22Rv1 (cell line): ENCODE measurements around the gene PTPN9.

ENCODE experiments used
- ZFX ChIP-seq: fragments of 450-650 bp; IDR thresholded peaks from 2 replicates; pipeline ENCODE4 v1.6.1; 2017; ENCODE audit warnings: antibody characterized with exemption, borderline replicate concordance
- TF ChIP-seq, protein P1 (sequence below): fragments of 450-650 bp; IDR thresholded peaks from 2 replicates; pipeline ENCODE4 v1.5.1; 2017; ENCODE audit warnings: mild to moderate bottlenecking

DNA sequence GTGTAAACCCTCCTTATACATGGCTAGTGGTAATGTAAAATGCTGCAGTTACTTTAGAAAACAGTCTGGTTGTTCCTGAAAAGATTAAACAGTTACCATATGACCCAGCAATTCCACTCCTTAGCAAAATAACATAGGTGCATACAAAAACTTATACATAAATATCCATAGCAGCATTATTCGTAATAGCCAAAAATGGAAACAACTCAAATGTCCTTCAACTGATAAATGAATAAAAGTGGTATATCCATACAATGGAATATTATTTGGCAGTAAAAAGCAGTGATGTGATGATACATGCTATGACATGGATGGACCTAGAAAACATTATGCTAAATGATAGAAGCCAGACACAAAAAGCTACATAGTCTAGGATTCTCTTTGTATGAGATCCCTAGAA lies 96.0 kb downstream of the PTPN9 start:
- TF ChIP-seq, protein P1, sequence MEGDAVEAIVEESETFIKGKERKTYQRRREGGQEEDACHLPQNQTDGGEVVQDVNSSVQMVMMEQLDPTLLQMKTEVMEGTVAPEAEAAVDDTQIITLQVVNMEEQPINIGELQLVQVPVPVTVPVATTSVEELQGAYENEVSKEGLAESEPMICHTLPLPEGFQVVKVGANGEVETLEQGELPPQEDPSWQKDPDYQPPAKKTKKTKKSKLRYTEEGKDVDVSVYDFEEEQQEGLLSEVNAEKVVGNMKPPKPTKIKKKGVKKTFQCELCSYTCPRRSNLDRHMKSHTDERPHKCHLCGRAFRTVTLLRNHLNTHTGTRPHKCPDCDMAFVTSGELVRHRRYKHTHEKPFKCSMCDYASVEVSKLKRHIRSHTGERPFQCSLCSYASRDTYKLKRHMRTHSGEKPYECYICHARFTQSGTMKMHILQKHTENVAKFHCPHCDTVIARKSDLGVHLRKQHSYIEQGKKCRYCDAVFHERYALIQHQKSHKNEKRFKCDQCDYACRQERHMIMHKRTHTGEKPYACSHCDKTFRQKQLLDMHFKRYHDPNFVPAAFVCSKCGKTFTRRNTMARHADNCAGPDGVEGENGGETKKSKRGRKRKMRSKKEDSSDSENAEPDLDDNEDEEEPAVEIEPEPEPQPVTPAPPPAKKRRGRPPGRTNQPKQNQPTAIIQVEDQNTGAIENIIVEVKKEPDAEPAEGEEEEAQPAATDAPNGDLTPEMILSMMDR = no peak
- no peak for TF ChIP-seq ZFX
